Retinal pigment epithelial cell (primary cell): ENCODE data around the gene ZNG1A.
"Not testable (repeated sequence)": the region's sequence is repeated elsewhere in the genome, so short reads cannot be mapped to it uniquely, and the experiment has no call there.

Experiments
- DNase-seq: peaks from one replicate; pipeline ENCODE4 v3.0.0-alpha.2; 2010; ENCODE audit warnings: low read depth
- H3K4me3 ChIP-seq: 2 replicates; pipeline ENCODE4 v1.5.1; 2011; ENCODE audit warnings: mild to moderate bottlenecking, low read length, control low read depth, moderate library complexity
- CTCF ChIP-seq: conservative IDR thresholded peaks from 2 replicates; pipeline ENCODE4 v1.5.1; 2011; ENCODE audit warnings: low read depth, low read length, control low read depth, inconsistent platforms

The ZNG1A gene

GRCh38 chr9:211557-211956 is 32.7 kb upstream of the ZNG1A start:
- TF ChIP-seq CTCF = no peak
- DNase-seq = peak; percentile 81
- no peak overlapping the region for H3K4me3 ChIP-seq

GRCh38 chr9:211036-211435 is 32.2 kb upstream of the ZNG1A start:
- no peak overlapping the region for H3K4me3 ChIP-seq
- TF ChIP-seq CTCF = no peak
- DNase-seq = no peak

GRCh38 chr9:209143-209758 is 30.4 kb upstream of the ZNG1A start:
- no peak overlapping the region for H3K4me3 ChIP-seq
- no peak for TF ChIP-seq CTCF
- no peak for DNase-seq

- H3K4me3 ChIP-seq = no peak overlapping the region
- TF ChIP-seq CTCF = no peak
- no peak for DNase-seq
Observed at GRCh38 chr9:206481-206880, 27.6 kb upstream of the ZNG1A start.

- H3K4me3 ChIP-seq, DNase-seq: not testable (repeated sequence)
Observed at GRCh38 chr9:199601-200000, 20.7 kb upstream of the ZNG1A start.

GRCh38 chr9:178140-178825 is 573 bp downstream of the ZNG1A start:
- H3K4me3 ChIP-seq = peak overlapping the region; percentile 35
- DNase-seq = not testable (repeated sequence)

GRCh38 chr9:169757-170156 is 9.1 kb downstream of the ZNG1A start:
- DNase-seq, H3K4me3 ChIP-seq: not testable (repeated sequence)

GRCh38 chr9:159871-160270 is 19.0 kb downstream of the ZNG1A start:
- not testable (repeated sequence) for DNase-seq, H3K4me3 ChIP-seq

- not testable (repeated sequence) for H3K4me3 ChIP-seq
Observed at GRCh38 chr9:151173-151572, 27.7 kb downstream of the ZNG1A start.

GRCh38 chr9:139880-140279 is 39.0 kb downstream of the ZNG1A start:
- not testable (repeated sequence) for DNase-seq, H3K4me3 ChIP-seq

More at GRCh38 chr9:151173-151572, 27.7 kb downstream of the ZNG1A start:
- not testable (repeated sequence) for DNase-seq

- H3K4me3 ChIP-seq, DNase-seq: not testable (repeated sequence)
Observed at GRCh38 chr9:117995-118467, 60.8 kb downstream of the ZNG1A start, which contains the start of gene FOXD4. Gene FOXD4, minus strand, starts transcription at chr9:118417. Its CDS starts 298 bp downstream, at chr9:118119.

GRCh38 chr9:117144-117994 is 61.5 kb downstream of the ZNG1A start:
- DNase-seq, H3K4me3 ChIP-seq: not testable (repeated sequence)

GRCh38 chr9:116239-117077 is 62.4 kb downstream of the ZNG1A start:
- DNase-seq, H3K4me3 ChIP-seq: not testable (repeated sequence)
